ENCODE data around the gene HRCT1.
"Not testable (repeated sequence)": the region's sequence is repeated elsewhere in the genome, so short reads cannot be mapped to it uniquely, and the experiment has no call there.

The HRCT1 gene

GRCh38 chr9:35905912-35906679 lies at the start of gene HRCT1:
HRCT1 (plus strand) TSS chr9:35906202; CDS start chr9:35906288, 86 bp downstream.
- DNase-seq (ENCODE audit: low read depth), result no peak

- DNase-seq (ENCODE audit: low read depth), result no peak
Observed at GRCh38 chr9:35856206-35856605, 49.8 kb upstream of the HRCT1 start.

GRCh38 chr9:35856882-35857281 lies 49.1 kb upstream of the HRCT1 start:
- no peak for DNase-seq (ENCODE audit: low read depth)

GRCh38 chr9:35858458-35858857 lies 47.5 kb upstream of the HRCT1 start:
- no peak for DNase-seq (ENCODE audit: low read depth)

GRCh38 chr9:35859310-35859989 lies 46.6 kb upstream of the HRCT1 start:
- no peak for DNase-seq (ENCODE audit: low read depth)

GRCh38 chr9:35859990-35860339 lies 46.0 kb upstream of the HRCT1 start:
- no peak for DNase-seq (ENCODE audit: low read depth)

GRCh38 chr9:35861161-35861897 lies 44.7 kb upstream of the HRCT1 start:
- DNase-seq (ENCODE audit: low read depth), result no peak

- DNase-seq (ENCODE audit: low read depth), result no peak
Observed at GRCh38 chr9:35862328-35862727, 43.7 kb upstream of the HRCT1 start.

GRCh38 chr9:35863583-35863982 lies 42.4 kb upstream of the HRCT1 start:
- no peak for DNase-seq (ENCODE audit: low read depth)

GRCh38 chr9:35864695-35865255 lies 41.2 kb upstream of the HRCT1 start:
- no peak for DNase-seq (ENCODE audit: low read depth)

GRCh38 chr9:35867538-35867937 lies 38.5 kb upstream of the HRCT1 start:
- DNase-seq (ENCODE audit: low read depth), result no peak

- no peak for DNase-seq (ENCODE audit: low read depth)
Observed at GRCh38 chr9:35868933-35869332, 37.1 kb upstream of the HRCT1 start.

- no peak for DNase-seq (ENCODE audit: low read depth)
Observed at GRCh38 chr9:35869621-35870216, 36.3 kb upstream of the HRCT1 start.

GRCh38 chr9:35870351-35870923 lies 35.6 kb upstream of the HRCT1 start, which contains the start of gene OR13J1:
OR13J1 (minus strand) TSS chr9:35870401; CDS start chr9:35870401, 0 bp downstream.
- no peak for DNase-seq (ENCODE audit: low read depth)

- DNase-seq (ENCODE audit: low read depth), result no peak
Observed at GRCh38 chr9:35871545-35871944, 34.5 kb upstream of the HRCT1 start.

GRCh38 chr9:35872505-35872904 lies 33.5 kb upstream of the HRCT1 start:
- DNase-seq (ENCODE audit: low read depth), result no peak

GRCh38 chr9:35882263-35882848 lies 23.6 kb upstream of the HRCT1 start:
- peak; percentile 71 for DNase-seq (ENCODE audit: low read depth)

GRCh38 chr9:35882996-35883395 lies 23.0 kb upstream of the HRCT1 start:
- DNase-seq (ENCODE audit: low read depth), result no peak

GRCh38 chr9:35884908-35885307 lies 21.1 kb upstream of the HRCT1 start:
- DNase-seq (ENCODE audit: low read depth), result not testable (repeated sequence)

- no peak for DNase-seq (ENCODE audit: low read depth)
Observed at GRCh38 chr9:35891646-35892045, 14.4 kb upstream of the HRCT1 start.

GRCh38 chr9:35892051-35892450 lies 14.0 kb upstream of the HRCT1 start:
- no peak for DNase-seq (ENCODE audit: low read depth)
